ENCODE measurements around the gene GBX2.

GBX2 gene

DNA sequence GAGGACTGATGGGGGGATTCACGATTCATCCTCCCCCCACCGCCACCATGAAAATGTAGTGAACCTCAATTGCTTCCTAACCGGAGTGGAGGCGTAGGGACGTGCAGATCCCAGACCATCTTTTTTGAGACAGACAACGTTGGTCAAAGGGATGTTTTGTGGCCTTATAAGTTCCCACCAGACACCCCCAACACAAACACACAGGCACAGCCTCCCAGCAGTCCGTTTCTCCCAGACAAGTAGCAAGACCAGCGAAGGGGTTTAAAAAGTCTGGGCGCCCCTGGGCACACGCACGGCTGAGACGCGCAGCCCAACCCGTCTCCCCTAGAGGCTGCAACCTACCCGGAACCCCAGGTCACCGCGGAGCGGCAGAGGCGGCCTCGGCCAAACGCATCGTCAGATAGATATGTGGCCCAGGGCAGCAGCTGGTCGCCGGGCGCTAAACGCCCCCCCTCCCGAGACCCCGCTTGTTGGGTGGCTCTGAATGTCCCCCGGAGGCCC is 1.3 kb downstream of the GBX2 start:
- peak overlapping the region; percentile 35; the same call in 1 of the 2 replicates for H3K9ac ChIP-seq (ENCODE audit: low read depth, low read length)
- H3K9me3 ChIP-seq (ENCODE audit: insufficient read depth, low read depth, low read length) = no peaks in the 10 kb centered on the region
- H3K4me1 ChIP-seq (ENCODE audit: insufficient read depth, low read length) = peaks cover 44% of the 10 kb centered on the region
- under 1% methylated on average over 27 of the region's 29 CpGs for WGBS
- H3K27me3 ChIP-seq (ENCODE audit: insufficient read depth, low read length) = peaks cover 100% of the 10 kb centered on the region
- H3K36me3 ChIP-seq (ENCODE audit: insufficient read depth, low read length) = peaks cover 11% of the 10 kb centered on the region; the same call in 1 of the 2 replicates
- H3K27ac ChIP-seq (ENCODE audit: low read depth, low read length) = no peak overlapping the region
- peak overlapping the region; percentile 62 for H3K4me3 ChIP-seq (ENCODE audit: low read length)

- Histone ChIP-seq H3K27me3 (ENCODE audit: insufficient read depth, low read length) (peaks cover 100% of the 10 kb centered on the region), H3K9ac (ENCODE audit: low read depth, low read length) (peak overlapping the region; percentile 35; the same call in 1 of the 2 replicates), H3K27ac (ENCODE audit: low read depth, low read length) (no peak overlapping the region), H3K4me3 (ENCODE audit: low read length) (peak overlapping the region; percentile 62), H3K36me3 (ENCODE audit: insufficient read depth, low read length) (peaks cover 11% of the 10 kb centered on the region; the same call in 1 of the 2 replicates), H3K4me1 (ENCODE audit: insufficient read depth, low read length) (peaks cover 45% of the 10 kb centered on the region), H3K9me3 (ENCODE audit: insufficient read depth, low read depth, low read length) (no peaks in the 10 kb centered on the region)
- 18% methylated on average over 48 of the region's 58 CpGs for WGBS
Observed at GRCh38 chr2:236165842-236166795, 2.1 kb downstream of the GBX2 start.

GRCh38 chr2:236164925-236165841 is 3.0 kb downstream of the GBX2 start:
- H3K9ac ChIP-seq (ENCODE audit: low read depth, low read length) = no peak overlapping the region
- H3K4me3 ChIP-seq (ENCODE audit: low read length) = peak overlapping the region; percentile 62
- peaks cover 36% of the 10 kb centered on the region for H3K4me1 ChIP-seq (ENCODE audit: insufficient read depth, low read length)
- H3K36me3 ChIP-seq (ENCODE audit: insufficient read depth, low read length) = peaks cover 11% of the 10 kb centered on the region; the same call in 1 of the 2 replicates
- WGBS = 49% methylated on average over 16 of the region's 18 CpGs
- H3K27me3 ChIP-seq (ENCODE audit: insufficient read depth, low read length) = peaks cover 100% of the 10 kb centered on the region
- H3K9me3 ChIP-seq (ENCODE audit: insufficient read depth, low read depth, low read length) = no peaks in the 10 kb centered on the region
- no peak overlapping the region for H3K27ac ChIP-seq (ENCODE audit: low read depth, low read length)

DNA sequence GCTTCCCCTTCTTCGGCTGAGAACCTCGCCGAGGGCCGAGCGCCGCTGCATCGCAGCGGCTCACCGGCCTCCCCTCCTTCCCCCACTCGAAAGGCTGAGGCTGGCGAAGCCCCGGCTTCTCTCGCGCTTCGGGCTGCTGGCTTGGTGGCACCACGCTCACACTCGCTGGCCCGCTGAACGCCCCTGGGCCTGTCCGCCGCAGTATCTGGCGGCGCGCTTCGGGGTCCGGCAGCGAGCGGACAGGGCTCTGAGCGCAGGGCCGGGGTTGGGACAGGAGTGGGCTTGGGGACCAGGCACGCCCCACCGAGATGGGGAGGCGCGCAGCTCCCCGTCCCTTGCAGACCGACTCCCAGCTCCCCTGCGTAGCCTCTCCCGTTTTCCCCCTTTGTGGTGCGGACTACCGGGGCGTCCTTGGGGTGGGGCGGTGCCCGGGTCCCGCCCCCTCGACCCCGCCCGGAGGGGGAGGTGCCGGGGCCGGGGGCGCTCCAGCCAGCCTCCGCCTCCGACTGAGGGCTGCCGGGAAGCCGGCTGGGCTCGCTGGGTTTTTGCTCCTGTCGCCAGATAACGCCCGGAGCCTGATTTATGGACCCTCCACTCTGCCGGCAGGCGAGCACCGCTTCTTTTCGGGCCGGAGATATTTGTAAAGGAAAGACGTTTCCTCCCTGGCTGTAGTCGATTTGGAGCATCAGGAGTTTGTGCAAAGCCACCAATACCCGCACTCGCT is 3.8 kb downstream of the GBX2 start:
- 9% methylated on average over 65 of the region's 67 CpGs for WGBS
- no peaks in the 10 kb centered on the region for H3K9me3 ChIP-seq (ENCODE audit: insufficient read depth, low read depth, low read length)
- H3K9ac ChIP-seq (ENCODE audit: low read depth, low read length) = no peak overlapping the region
- H3K4me1 ChIP-seq (ENCODE audit: insufficient read depth, low read length) = peaks cover 29% of the 10 kb centered on the region
- no peak overlapping the region for H3K27ac ChIP-seq (ENCODE audit: low read depth, low read length)
- peaks cover 100% of the 10 kb centered on the region for H3K27me3 ChIP-seq (ENCODE audit: insufficient read depth, low read length)
- peak overlapping the region; percentile 62 for H3K4me3 ChIP-seq (ENCODE audit: low read length)
- peaks cover 11% of the 10 kb centered on the region; the same call in 1 of the 2 replicates for H3K36me3 ChIP-seq (ENCODE audit: insufficient read depth, low read length)

- H3K9me3 ChIP-seq (ENCODE audit: insufficient read depth, low read depth, low read length) = no peaks in the 10 kb centered on the region
- 35% methylated on average over 58 of the region's 59 CpGs for WGBS
Observed at GRCh38 chr2:236163471-236164200, 4.5 kb downstream of the GBX2 start.

DNA sequence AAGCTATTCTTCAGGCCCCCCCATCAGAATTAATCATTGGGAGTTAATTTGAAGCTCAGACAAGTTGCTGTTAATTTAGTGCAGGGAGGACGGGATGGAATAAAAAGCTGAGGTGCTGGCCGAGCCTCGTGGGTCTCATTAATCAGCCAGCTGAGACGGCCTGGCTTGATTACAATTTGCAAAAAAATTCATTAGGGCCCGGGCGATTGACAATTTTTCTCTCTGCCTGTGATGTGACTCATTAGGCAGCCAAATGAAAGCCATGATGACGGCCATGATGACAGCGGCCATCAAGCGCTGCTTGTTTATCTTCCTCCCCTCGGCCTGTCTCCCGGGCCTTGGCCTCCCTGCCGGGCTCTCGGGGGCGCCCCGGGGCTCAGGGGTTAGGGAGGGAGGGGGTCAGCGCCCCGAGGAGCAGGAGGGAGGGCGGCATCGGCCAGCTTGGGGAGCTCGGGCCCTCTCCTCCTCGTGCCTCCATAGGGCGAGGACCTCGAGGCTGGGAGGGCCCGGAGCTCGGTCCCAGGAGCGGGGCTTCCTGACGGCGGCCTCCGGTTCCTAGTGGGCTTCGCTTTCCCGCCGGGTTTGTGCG is 5.2 kb downstream of the GBX2 start:
- WGBS = 62% methylated on average over 33 of the region's 33 CpGs
- Histone ChIP-seq H3K4me1 (ENCODE audit: insufficient read depth, low read length) (peaks cover 35% of the 10 kb centered on the region), H3K9ac (ENCODE audit: low read depth, low read length) (no peak overlapping the region), H3K36me3 (ENCODE audit: insufficient read depth, low read length) (peaks cover 11% of the 10 kb centered on the region; the same call in 1 of the 2 replicates), H3K27me3 (ENCODE audit: insufficient read depth, low read length) (peaks cover 99% of the 10 kb centered on the region), H3K27ac (ENCODE audit: low read depth, low read length) (no peak overlapping the region), H3K4me3 (ENCODE audit: low read length) (peak overlapping the region; percentile 62), H3K9me3 (ENCODE audit: insufficient read depth, low read depth, low read length) (no peaks in the 10 kb centered on the region)

More at GRCh38 chr2:236163471-236164200, 4.5 kb downstream of the GBX2 start:
- H3K4me3 ChIP-seq (ENCODE audit: low read length) = peak overlapping the region; percentile 62
- H3K9ac ChIP-seq (ENCODE audit: low read depth, low read length) = peak overlapping the region; percentile 23; the same call in 1 of the 2 replicates
- peaks cover 33% of the 10 kb centered on the region for H3K4me1 ChIP-seq (ENCODE audit: insufficient read depth, low read length)
- peaks cover 99% of the 10 kb centered on the region for H3K27me3 ChIP-seq (ENCODE audit: insufficient read depth, low read length)
- peaks cover 11% of the 10 kb centered on the region; the same call in 1 of the 2 replicates for H3K36me3 ChIP-seq (ENCODE audit: insufficient read depth, low read length)
- H3K27ac ChIP-seq (ENCODE audit: low read depth, low read length) = no peak overlapping the region

GRCh38 chr2:236162031-236162845 is 5.9 kb downstream of the GBX2 start:
- Histone ChIP-seq H3K27ac (ENCODE audit: low read depth, low read length) (no peak overlapping the region; the same call in 1 of the 2 replicates), H3K9ac (ENCODE audit: low read depth, low read length) (no peak overlapping the region), H3K4me1 (ENCODE audit: insufficient read depth, low read length) (peaks cover 35% of the 10 kb centered on the region), H3K27me3 (ENCODE audit: insufficient read depth, low read length) (peaks cover 99% of the 10 kb centered on the region), H3K4me3 (ENCODE audit: low read length) (no peak overlapping the region), H3K9me3 (ENCODE audit: insufficient read depth, low read depth, low read length) (no peaks in the 10 kb centered on the region), H3K36me3 (ENCODE audit: insufficient read depth, low read length) (peaks cover 11% of the 10 kb centered on the region; the same call in 1 of the 2 replicates)
- 77% methylated on average over 16 of the region's 16 CpGs for WGBS

DNA sequence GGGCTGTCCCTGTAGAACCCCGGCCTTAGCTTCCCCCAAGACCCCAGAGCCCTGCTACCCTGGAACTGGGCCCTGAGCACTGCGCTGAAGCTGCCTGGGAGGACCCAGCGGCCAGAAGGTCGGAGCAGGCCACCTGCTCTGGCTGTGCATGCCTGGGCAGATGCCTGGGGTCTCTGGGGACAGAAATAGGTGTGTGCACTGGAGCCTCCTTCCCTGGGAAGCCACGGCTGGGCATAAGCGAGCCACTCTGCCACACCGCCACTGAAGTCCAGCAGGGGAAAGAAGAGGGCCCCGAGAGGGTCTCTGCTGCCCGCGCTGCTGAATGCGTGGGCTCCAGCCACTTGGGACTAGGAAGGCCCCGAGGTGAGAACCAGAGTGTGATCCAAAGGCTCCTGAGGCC is 6.7 kb downstream of the GBX2 start:
- no peak overlapping the region for H3K4me3 ChIP-seq (ENCODE audit: low read length)
- H3K36me3 ChIP-seq (ENCODE audit: insufficient read depth, low read length) = peaks cover 11% of the 10 kb centered on the region; the same call in 1 of the 2 replicates
- H3K9ac ChIP-seq (ENCODE audit: low read depth, low read length) = no peak overlapping the region
- WGBS = 89% methylated on average over 12 of the region's 12 CpGs
- H3K9me3 ChIP-seq (ENCODE audit: insufficient read depth, low read depth, low read length) = no peaks in the 10 kb centered on the region
- H3K4me1 ChIP-seq (ENCODE audit: insufficient read depth, low read length) = peaks cover 31% of the 10 kb centered on the region
- peaks cover 99% of the 10 kb centered on the region for H3K27me3 ChIP-seq (ENCODE audit: insufficient read depth, low read length)
- H3K27ac ChIP-seq (ENCODE audit: low read depth, low read length) = no peak overlapping the region; the same call in 1 of the 2 replicates

GRCh38 chr2:236161082-236161462 is 7.1 kb downstream of the GBX2 start:
- Histone ChIP-seq H3K9me3 (ENCODE audit: insufficient read depth, low read depth, low read length) (no peaks in the 10 kb centered on the region), H3K27me3 (ENCODE audit: insufficient read depth, low read length) (peaks cover 99% of the 10 kb centered on the region), H3K27ac (ENCODE audit: low read depth, low read length) (no peak overlapping the region; the same call in 1 of the 2 replicates), H3K9ac (ENCODE audit: low read depth, low read length) (no peak overlapping the region), H3K4me1 (ENCODE audit: insufficient read depth, low read length) (peaks cover 29% of the 10 kb centered on the region), H3K4me3 (ENCODE audit: low read length) (no peak overlapping the region), H3K36me3 (ENCODE audit: insufficient read depth, low read length) (peaks cover 11% of the 10 kb centered on the region; the same call in 1 of the 2 replicates)
- WGBS = 74% methylated on average over 15 of the region's 15 CpGs
